Activated T-cell treated with anti-CD3 and anti-CD28 coated beads, Interleukin-2, amount 50 U/mL, for 24 hours (primary cell): ENCODE measurements around the gene GCH1.
A peak's percentile ranks its signal among the peaks of the same experiment; 100 is the strongest.

Experiments used
- DNase-seq: peaks from one replicate; pipeline ENCODE4 v3.0.0-alpha.2; 2020
- H3K27ac Mint-ChIP-seq: 2 replicates; pipeline ENCODE4 v1.8.0; 2020; ENCODE audit warnings: mild to moderate bottlenecking, mixed read lengths
- H3K27me3 Mint-ChIP-seq: 2 replicates; pipeline ENCODE4 v1.8.0; 2020; ENCODE audit warnings: mixed read lengths
- H3K36me3 Mint-ChIP-seq: 2 replicates; pipeline ENCODE4 v1.8.0; 2020; ENCODE audit warnings: low read depth, mixed read lengths
- H3K4me1 Mint-ChIP-seq: 2 replicates; pipeline ENCODE4 v1.8.0; 2020; ENCODE audit warnings: low read depth, mixed read lengths
- H3K4me3 Mint-ChIP-seq: 2 replicates; pipeline ENCODE4 v1.8.0; 2020; ENCODE audit warnings: mild to moderate bottlenecking, moderate library complexity, mixed read lengths
- H3K9me3 Mint-ChIP-seq: 2 replicates; pipeline ENCODE4 v1.8.0; 2020; ENCODE audit warnings: mixed read lengths

GCH1 gene, protein sequence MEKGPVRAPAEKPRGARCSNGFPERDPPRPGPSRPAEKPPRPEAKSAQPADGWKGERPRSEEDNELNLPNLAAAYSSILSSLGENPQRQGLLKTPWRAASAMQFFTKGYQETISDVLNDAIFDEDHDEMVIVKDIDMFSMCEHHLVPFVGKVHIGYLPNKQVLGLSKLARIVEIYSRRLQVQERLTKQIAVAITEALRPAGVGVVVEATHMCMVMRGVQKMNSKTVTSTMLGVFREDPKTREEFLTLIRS

GRCh38 chr14:54902521-54903420 lies at the start of gene GCH1:
Gene GCH1 (minus strand): TSS chr14:54902826. CDS start chr14:54902663, 163 bp downstream.
- Mint-ChIP-seq H3K9me3 (no peaks in the 10 kb centered on the region), H3K27me3 (no peaks in the 10 kb centered on the region), H3K4me3 (peak within 1 kb of the TSS; percentile 87), H3K27ac (peak within 1 kb of the TSS; percentile 92), H3K36me3 (peaks cover 16% of the 10 kb centered on the region), H3K4me1 (peaks cover 36% of the 10 kb centered on the region)
- DNase-seq = peak; percentile 86

DNA sequence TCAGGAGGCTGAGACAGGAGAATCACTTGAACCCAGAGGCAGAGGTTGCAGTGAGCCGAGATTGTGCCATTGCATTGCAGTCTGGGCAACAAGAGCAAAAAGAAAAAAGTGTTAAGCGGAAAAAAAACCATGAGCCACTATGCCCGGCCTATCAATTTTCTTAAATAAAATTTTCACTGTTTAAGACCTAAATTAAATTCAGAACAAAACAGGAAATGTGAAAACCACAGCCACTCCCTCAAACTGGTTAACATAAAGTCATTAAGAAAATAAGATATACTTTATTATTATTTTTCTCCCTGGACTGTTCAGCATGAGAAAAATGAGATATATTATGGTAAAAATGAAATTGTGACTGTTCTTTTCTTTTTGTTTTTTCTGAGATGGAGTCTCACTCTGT lies 44.6 kb upstream of the GCH1 start:
- Mint-ChIP-seq H3K27me3 (no peaks in the 10 kb centered on the region), H3K4me3 (no peak overlapping the region), H3K9me3 (peaks cover 5% of the 10 kb centered on the region), H3K36me3 (peaks cover 86% of the 10 kb centered on the region), H3K4me1 (peaks cover 10% of the 10 kb centered on the region), H3K27ac (no peak overlapping the region)
- no peak for DNase-seq

- Mint-ChIP-seq H3K27me3 (no peaks in the 10 kb centered on the region), H3K4me1 (peaks cover 10% of the 10 kb centered on the region), H3K4me3 (no peak overlapping the region), H3K27ac (no peak overlapping the region), H3K36me3 (peaks cover 80% of the 10 kb centered on the region), H3K9me3 (peaks cover 5% of the 10 kb centered on the region)
- no peak for DNase-seq
Observed at GRCh38 chr14:54946500-54946899, 43.9 kb upstream of the GCH1 start.

DNA sequence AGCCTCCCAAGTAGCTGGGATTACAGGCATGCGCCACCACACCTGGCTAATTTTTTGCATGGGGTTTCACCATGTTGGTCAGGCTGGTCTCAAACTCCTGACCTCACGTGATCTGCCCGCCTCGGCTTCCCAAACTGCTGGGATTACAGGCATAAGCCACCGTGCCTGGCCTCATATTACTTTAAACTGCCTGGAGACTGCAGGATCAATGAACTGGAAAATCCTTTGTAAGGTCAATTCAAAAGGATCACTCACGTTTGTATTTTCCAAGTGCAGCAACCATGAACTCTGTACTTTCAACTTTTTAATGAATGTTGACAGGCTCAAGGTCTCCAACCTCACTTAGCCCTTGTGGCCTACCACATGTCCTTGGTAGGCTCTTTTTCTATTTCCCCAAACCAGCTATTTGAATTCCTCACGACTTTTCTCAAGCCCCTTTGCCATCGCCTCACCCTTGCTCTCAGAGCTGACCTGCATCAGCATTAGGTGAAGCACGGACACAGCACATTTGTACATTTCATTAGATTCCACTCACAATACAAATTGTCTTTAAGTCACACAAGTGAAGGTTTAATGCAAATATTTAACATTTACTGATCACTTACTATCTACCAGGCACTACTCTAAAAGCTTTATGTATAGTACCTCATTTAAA lies 42.2 kb upstream of the GCH1 start:
- Mint-ChIP-seq H3K4me1 (peaks cover 10% of the 10 kb centered on the region), H3K4me3 (no peak overlapping the region), H3K9me3 (peaks cover 5% of the 10 kb centered on the region), H3K36me3 (peaks cover 82% of the 10 kb centered on the region), H3K27me3 (no peaks in the 10 kb centered on the region), H3K27ac (no peak overlapping the region)
- no peak for DNase-seq

DNA sequence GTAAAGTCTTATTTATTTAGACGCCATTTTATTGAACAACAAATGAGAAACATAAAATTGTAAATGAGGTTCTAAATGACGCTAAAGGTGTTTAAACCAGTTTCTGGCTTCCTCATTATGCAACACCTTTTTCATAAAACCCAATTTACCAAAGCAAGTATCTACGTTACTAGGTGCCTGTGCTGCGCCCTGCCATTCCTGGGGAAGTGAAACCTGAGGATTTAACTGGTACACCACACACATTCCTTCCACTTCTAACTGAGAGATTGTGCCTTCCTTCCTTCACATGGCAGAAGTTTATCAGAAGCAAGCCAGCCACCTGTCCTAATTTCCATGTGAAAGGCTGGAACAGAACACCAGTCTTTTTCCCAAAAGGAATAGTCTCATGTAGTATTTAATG lies 40.3 kb upstream of the GCH1 start:
- H3K4me3 Mint-ChIP-seq = no peak overlapping the region
- no peaks in the 10 kb centered on the region for H3K9me3 Mint-ChIP-seq
- peaks cover 75% of the 10 kb centered on the region for H3K36me3 Mint-ChIP-seq
- no peak for DNase-seq
- H3K27me3 Mint-ChIP-seq = no peaks in the 10 kb centered on the region
- H3K27ac Mint-ChIP-seq = no peak overlapping the region
- H3K4me1 Mint-ChIP-seq = peaks cover 3% of the 10 kb centered on the region

GRCh38 chr14:54936816-54937215 lies 34.2 kb upstream of the GCH1 start:
- no peak overlapping the region for H3K27ac Mint-ChIP-seq
- no peak overlapping the region for H3K4me3 Mint-ChIP-seq

DNA sequence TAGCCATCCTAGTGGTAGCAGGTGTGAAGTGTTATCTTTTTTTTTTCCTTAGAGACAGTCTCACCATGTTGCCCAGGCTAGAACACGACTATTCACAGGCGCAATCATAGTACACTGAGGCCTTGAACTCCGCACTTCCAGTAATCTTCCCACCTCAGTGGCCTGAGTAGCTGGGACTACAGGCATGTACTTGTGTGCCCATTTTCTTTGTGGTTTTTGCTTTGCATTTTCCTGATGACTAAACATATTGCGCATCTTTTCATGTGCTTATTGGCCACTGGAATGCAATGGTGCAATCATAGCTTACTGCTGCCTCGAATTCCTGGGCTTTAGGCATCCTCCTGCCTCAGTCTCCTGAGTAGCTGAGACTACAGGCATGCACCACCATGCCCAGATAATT lies 33.3 kb upstream of the GCH1 start:
- Mint-ChIP-seq H3K9me3 (no peaks in the 10 kb centered on the region), H3K36me3 (peaks cover 41% of the 10 kb centered on the region), H3K27me3 (no peaks in the 10 kb centered on the region), H3K4me1 (no peaks in the 10 kb centered on the region), H3K4me3 (no peak overlapping the region), H3K27ac (no peak overlapping the region)
- no peak for DNase-seq

More at GRCh38 chr14:54936816-54937215, 34.2 kb upstream of the GCH1 start:
- peaks cover 45% of the 10 kb centered on the region for H3K36me3 Mint-ChIP-seq
- no peaks in the 10 kb centered on the region for H3K27me3 Mint-ChIP-seq
- no peaks in the 10 kb centered on the region for H3K9me3 Mint-ChIP-seq
- DNase-seq = no peak
- no peaks in the 10 kb centered on the region for H3K4me1 Mint-ChIP-seq

GRCh38 chr14:54935100-54935499 lies 32.5 kb upstream of the GCH1 start:
- Mint-ChIP-seq H3K27ac (no peak overlapping the region), H3K36me3 (peaks cover 32% of the 10 kb centered on the region)

DNA sequence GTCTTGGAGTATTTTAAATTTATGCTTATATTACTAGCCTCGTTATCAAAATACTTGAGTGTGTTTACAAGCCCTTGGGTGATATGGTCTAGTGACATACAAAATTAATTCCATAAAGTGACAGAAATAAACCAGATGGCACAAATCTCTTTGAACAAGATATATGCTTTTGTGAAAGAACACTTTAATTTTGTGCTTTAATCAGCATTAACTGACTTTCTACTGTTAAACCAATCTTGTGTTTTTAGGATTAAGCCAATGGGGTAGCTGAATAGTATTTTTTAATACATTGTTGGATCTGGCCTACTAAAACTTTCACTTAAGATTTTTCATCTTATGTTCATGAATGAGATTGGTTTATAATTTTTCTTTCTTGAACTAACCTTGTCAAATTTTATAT lies 30.4 kb upstream of the GCH1 start:
- H3K4me1 Mint-ChIP-seq = no peaks in the 10 kb centered on the region
- H3K27me3 Mint-ChIP-seq = no peaks in the 10 kb centered on the region
- H3K36me3 Mint-ChIP-seq = peaks cover 20% of the 10 kb centered on the region
- no peak for DNase-seq
- H3K9me3 Mint-ChIP-seq = no peaks in the 10 kb centered on the region
- H3K4me3 Mint-ChIP-seq = no peak overlapping the region
- H3K27ac Mint-ChIP-seq = no peak overlapping the region

More at GRCh38 chr14:54935100-54935499, 32.5 kb upstream of the GCH1 start:
- Mint-ChIP-seq H3K4me1 (no peaks in the 10 kb centered on the region), H3K9me3 (no peaks in the 10 kb centered on the region), H3K27me3 (no peaks in the 10 kb centered on the region), H3K4me3 (no peak overlapping the region)
- DNase-seq = no peak

GRCh38 chr14:54931598-54932340 lies 29.1 kb upstream of the GCH1 start:
- Mint-ChIP-seq H3K4me1 (no peaks in the 10 kb centered on the region), H3K27me3 (no peaks in the 10 kb centered on the region), H3K27ac (no peak overlapping the region), H3K9me3 (no peaks in the 10 kb centered on the region), H3K4me3 (no peak overlapping the region), H3K36me3 (peaks cover 9% of the 10 kb centered on the region)
- DNase-seq = no peak

DNA sequence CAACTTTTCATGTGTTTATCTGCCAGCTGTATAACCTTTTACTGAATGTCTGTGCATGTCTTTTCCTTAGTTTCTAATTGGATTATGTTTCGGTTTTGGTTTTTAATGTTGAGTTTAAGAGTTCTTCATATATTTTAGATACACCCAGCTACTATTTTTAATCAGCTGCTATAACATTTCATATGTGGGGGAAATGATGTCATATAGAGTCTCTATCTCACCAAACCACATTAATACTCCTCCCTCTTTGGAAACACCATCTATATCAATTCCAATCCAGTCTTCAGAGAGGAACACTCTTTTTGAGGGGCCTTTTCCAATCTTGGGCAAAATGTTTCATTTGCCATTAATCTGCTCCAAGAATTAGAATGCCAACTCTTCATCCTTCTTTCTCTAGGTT lies 28.5 kb upstream of the GCH1 start:
- no peaks in the 10 kb centered on the region for H3K9me3 Mint-ChIP-seq
- no peak overlapping the region for H3K4me3 Mint-ChIP-seq
- H3K27me3 Mint-ChIP-seq = peaks cover 1% of the 10 kb centered on the region
- peaks cover 2% of the 10 kb centered on the region for H3K36me3 Mint-ChIP-seq
- no peak overlapping the region for H3K27ac Mint-ChIP-seq
- no peaks in the 10 kb centered on the region for H3K4me1 Mint-ChIP-seq
- DNase-seq = no peak

DNA sequence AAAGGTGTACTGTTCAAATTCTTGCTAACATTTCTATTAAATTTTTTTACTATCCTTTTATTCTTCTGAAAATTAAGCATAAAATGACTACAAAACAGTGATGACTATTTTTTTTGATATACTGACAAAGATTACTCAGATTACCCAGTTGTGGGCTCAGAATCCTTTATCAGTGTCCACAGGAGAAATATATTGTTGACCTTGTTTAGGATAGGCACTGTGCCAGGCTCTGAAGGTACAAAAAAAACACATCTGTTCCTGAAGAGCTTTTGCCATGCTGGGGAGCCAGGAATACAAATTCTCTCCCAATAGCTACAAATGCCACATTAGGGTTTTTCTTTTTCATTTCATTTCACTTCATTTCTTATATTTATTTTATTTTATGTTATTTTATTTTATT lies 26.9 kb upstream of the GCH1 start:
- Mint-ChIP-seq H3K36me3 (no peaks in the 10 kb centered on the region), H3K27me3 (peaks cover 3% of the 10 kb centered on the region), H3K9me3 (no peaks in the 10 kb centered on the region), H3K27ac (no peak overlapping the region), H3K4me1 (no peaks in the 10 kb centered on the region), H3K4me3 (no peak overlapping the region)
- DNase-seq = no peak

DNA sequence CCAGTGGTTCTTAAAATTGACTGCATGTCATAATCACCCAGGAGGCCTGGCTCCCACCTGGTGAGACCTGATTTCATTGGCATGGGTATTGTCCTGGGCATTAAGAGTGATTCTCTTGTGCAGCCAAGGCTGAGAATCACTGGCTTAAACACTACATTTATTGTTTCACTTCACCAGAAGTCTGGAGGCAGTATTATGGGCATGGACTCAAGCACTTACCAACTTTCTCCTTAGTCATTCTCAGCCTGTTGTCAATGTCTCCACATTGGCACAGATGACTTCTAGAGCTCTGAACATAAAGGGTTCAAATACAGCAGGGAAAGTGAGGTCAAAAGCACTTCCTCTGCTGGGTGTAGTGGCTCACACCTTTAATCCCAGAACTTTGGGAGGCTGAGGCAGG lies 25.6 kb upstream of the GCH1 start:
- no peak overlapping the region for H3K27ac Mint-ChIP-seq
- H3K4me1 Mint-ChIP-seq = no peaks in the 10 kb centered on the region
- H3K27me3 Mint-ChIP-seq = peaks cover 3% of the 10 kb centered on the region
- H3K4me3 Mint-ChIP-seq = no peak overlapping the region
- H3K9me3 Mint-ChIP-seq = no peaks in the 10 kb centered on the region
- no peak for DNase-seq
- H3K36me3 Mint-ChIP-seq = no peaks in the 10 kb centered on the region

- Mint-ChIP-seq H3K27me3 (peaks cover 3% of the 10 kb centered on the region), H3K4me3 (no peak overlapping the region), H3K4me1 (no peaks in the 10 kb centered on the region), H3K36me3 (no peaks in the 10 kb centered on the region), H3K9me3 (no peaks in the 10 kb centered on the region), H3K27ac (no peak overlapping the region)
- no peak for DNase-seq
Observed at GRCh38 chr14:54927551-54927950, 24.9 kb upstream of the GCH1 start.
